Ishikawa (cell line): ENCODE results near the gene CCDC149.

Experiments
- CEBPB ChIP-seq: IDR thresholded peaks from 2 replicates; pipeline ENCODE4 v1.6.1; 2012
- CREB1 ChIP-seq: IDR thresholded peaks from 2 replicates; pipeline ENCODE4 v1.6.1; 2012; ENCODE audit warnings: low read depth
- EGR1 ChIP-seq: IDR thresholded peaks from 2 replicates; pipeline ENCODE4 v1.6.1; 2012
- EP300 ChIP-seq: IDR thresholded peaks from 2 replicates; pipeline ENCODE4 v1.6.1; 2012; ENCODE audit warnings: borderline replicate concordance
- FOXM1 ChIP-seq: IDR thresholded peaks from 2 replicates; pipeline ENCODE4 v1.6.1; 2012; ENCODE audit warnings: low read depth, borderline replicate concordance
- NFIC ChIP-seq: IDR thresholded peaks from 2 replicates; pipeline ENCODE4 v1.6.1; 2012
- RAD21 ChIP-seq: IDR thresholded peaks from 2 replicates; pipeline ENCODE4 v1.6.1; 2012; ENCODE audit warnings: low read depth
- TAF1 ChIP-seq: IDR thresholded peaks from 2 replicates; pipeline ENCODE4 v1.6.1; 2012; ENCODE audit warnings: low read depth, mild to moderate bottlenecking
- TCF12 ChIP-seq: IDR thresholded peaks from 2 replicates; pipeline ENCODE4 v1.6.1; 2012; ENCODE audit warnings: low read depth
- TEAD4 ChIP-seq: IDR thresholded peaks from 2 replicates; pipeline ENCODE4 v1.6.1; 2012
- YY1 ChIP-seq: IDR thresholded peaks from 2 replicates; pipeline ENCODE4 v1.6.1; 2012; ENCODE audit warnings: low read depth
- TF ChIP-seq, protein P1 (sequence below): IDR thresholded peaks from 2 replicates; pipeline ENCODE4 v1.6.1; 2012; ENCODE audit warnings: low read depth, mild to moderate bottlenecking
- TF ChIP-seq, protein P2 (sequence below): IDR thresholded peaks from 2 replicates; pipeline ENCODE4 v1.6.1; 2012
- TF ChIP-seq, protein P3 (sequence below): IDR thresholded peaks from 2 replicates; pipeline ENCODE4 v1.6.1; 2012

DNA sequence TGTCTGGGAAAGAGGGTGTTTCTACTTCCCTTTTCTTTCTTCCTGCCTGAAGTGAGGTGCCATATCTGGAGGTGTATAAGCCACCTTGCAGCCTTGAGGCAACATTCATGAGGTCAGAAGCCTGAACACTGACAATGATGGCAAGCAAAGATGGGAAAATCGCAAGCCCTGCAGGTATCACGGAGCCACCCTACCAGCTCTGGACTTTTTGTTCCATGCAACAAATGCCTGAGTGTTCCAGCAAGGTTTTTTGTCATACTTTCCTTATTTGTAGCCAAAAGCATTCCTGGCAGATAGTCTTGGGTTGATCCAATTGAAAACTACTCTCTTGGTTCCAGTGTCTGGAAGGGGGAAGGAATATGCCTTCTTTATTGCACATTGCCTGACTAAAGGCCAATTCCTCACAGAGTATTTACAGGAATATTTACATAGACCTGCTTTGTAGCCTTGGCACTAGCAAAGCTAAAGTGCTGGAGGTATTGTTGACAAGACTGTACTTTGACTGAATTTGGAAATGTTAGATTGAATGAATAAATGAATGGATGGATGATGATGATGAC, 131.8 kb downstream of the CCDC149 start:
- TF ChIP-seq, protein P1, sequence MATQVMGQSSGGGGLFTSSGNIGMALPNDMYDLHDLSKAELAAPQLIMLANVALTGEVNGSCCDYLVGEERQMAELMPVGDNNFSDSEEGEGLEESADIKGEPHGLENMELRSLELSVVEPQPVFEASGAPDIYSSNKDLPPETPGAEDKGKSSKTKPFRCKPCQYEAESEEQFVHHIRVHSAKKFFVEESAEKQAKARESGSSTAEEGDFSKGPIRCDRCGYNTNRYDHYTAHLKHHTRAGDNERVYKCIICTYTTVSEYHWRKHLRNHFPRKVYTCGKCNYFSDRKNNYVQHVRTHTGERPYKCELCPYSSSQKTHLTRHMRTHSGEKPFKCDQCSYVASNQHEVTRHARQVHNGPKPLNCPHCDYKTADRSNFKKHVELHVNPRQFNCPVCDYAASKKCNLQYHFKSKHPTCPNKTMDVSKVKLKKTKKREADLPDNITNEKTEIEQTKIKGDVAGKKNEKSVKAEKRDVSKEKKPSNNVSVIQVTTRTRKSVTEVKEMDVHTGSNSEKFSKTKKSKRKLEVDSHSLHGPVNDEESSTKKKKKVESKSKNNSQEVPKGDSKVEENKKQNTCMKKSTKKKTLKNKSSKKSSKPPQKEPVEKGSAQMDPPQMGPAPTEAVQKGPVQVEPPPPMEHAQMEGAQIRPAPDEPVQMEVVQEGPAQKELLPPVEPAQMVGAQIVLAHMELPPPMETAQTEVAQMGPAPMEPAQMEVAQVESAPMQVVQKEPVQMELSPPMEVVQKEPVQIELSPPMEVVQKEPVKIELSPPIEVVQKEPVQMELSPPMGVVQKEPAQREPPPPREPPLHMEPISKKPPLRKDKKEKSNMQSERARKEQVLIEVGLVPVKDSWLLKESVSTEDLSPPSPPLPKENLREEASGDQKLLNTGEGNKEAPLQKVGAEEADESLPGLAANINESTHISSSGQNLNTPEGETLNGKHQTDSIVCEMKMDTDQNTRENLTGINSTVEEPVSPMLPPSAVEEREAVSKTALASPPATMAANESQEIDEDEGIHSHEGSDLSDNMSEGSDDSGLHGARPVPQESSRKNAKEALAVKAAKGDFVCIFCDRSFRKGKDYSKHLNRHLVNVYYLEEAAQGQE = no peak
- TF ChIP-seq TCF12 = no peak
- TF ChIP-seq CEBPB = no peak
- TF ChIP-seq YY1 = no peak
- TF ChIP-seq TEAD4 = no peak
- TF ChIP-seq, protein P2, sequence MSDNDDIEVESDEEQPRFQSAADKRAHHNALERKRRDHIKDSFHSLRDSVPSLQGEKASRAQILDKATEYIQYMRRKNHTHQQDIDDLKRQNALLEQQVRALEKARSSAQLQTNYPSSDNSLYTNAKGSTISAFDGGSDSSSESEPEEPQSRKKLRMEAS = no peak
- no peak for TF ChIP-seq RAD21
- TF ChIP-seq EP300 = no peak
- no peak for TF ChIP-seq TAF1
- TF ChIP-seq CREB1 = no peak
- TF ChIP-seq EGR1 = no peak
- no peak for TF ChIP-seq NFIC
- no peak for TF ChIP-seq FOXM1
- TF ChIP-seq, protein P3, sequence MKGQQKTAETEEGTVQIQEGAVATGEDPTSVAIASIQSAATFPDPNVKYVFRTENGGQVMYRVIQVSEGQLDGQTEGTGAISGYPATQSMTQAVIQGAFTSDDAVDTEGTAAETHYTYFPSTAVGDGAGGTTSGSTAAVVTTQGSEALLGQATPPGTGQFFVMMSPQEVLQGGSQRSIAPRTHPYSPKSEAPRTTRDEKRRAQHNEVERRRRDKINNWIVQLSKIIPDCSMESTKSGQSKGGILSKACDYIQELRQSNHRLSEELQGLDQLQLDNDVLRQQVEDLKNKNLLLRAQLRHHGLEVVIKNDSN = no peak
